ENCODE measurements around the gene CFAP221.
A peak's percentile ranks its signal among the peaks of the same experiment; 100 is the strongest.

The CFAP221 gene

DNA sequence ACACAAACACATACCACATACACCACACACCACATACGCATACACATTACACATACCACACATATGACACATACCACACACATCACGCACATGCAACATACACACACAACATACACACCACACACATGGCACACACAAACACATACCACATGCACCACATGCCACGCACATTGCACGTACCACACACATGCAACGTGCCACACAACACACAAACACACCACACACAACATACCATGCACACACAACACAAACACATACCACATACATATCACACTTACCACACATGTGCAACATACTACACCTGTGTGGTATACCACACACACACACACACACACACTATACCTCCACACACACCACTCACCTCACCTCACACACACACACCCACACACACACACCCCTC, 149.7 kb downstream of the CFAP221 start:
- DNase-seq (ENCODE audit: low spot score) (no peak), ATAC-seq (ENCODE audit: low read depth) (no peak)
- H3K4me3 ChIP-seq (ENCODE audit: severe bottlenecking): no peak overlapping the region
- H3K9me3 ChIP-seq (ENCODE audit: severe bottlenecking): no peaks in the 10 kb centered on the region
- TF ChIP-seq, protein P1, sequence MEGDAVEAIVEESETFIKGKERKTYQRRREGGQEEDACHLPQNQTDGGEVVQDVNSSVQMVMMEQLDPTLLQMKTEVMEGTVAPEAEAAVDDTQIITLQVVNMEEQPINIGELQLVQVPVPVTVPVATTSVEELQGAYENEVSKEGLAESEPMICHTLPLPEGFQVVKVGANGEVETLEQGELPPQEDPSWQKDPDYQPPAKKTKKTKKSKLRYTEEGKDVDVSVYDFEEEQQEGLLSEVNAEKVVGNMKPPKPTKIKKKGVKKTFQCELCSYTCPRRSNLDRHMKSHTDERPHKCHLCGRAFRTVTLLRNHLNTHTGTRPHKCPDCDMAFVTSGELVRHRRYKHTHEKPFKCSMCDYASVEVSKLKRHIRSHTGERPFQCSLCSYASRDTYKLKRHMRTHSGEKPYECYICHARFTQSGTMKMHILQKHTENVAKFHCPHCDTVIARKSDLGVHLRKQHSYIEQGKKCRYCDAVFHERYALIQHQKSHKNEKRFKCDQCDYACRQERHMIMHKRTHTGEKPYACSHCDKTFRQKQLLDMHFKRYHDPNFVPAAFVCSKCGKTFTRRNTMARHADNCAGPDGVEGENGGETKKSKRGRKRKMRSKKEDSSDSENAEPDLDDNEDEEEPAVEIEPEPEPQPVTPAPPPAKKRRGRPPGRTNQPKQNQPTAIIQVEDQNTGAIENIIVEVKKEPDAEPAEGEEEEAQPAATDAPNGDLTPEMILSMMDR (IDR thresholded peaks at IDR 0.05; ENCODE audit: poor library complexity, severe bottlenecking): no peak
- no peaks in the 10 kb centered on the region for H3K36me3 ChIP-seq (ENCODE audit: low read depth)
- no peaks in the 10 kb centered on the region for H3K4me1 ChIP-seq (ENCODE audit: insufficient read depth, poor library complexity, severe bottlenecking)
- H3K27me3 ChIP-seq (ENCODE audit: insufficient read depth, poor library complexity, severe bottlenecking): no peaks in the 10 kb centered on the region
- no peak overlapping the region for H3K27ac ChIP-seq (ENCODE audit: poor library complexity, severe bottlenecking)

DNA sequence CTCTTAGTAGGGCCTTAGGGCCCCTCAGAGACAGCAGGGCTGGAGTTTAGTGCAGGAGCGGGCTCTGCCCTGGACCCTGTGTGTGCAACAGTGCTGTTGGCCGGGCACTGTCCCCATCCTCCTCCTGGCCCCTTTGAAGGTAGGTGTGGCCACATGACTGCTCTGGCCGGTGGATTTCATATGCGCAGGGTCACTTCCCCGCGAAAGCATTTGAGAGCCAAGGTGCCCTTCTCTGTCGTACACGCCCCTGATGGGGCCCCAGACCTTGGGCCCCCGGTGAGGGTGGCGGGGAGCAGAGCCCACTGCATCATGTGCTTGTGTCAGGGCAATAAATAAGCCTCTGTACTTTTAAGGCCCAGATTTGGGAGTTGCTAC, 150.2 kb downstream of the CFAP221 start:
- Histone ChIP-seq H3K27ac (ENCODE audit: poor library complexity, severe bottlenecking) (no peak overlapping the region), H3K36me3 (ENCODE audit: low read depth) (no peaks in the 10 kb centered on the region), H3K27me3 (ENCODE audit: insufficient read depth, poor library complexity, severe bottlenecking) (no peaks in the 10 kb centered on the region), H3K4me3 (ENCODE audit: severe bottlenecking) (no peak overlapping the region), H3K9me3 (ENCODE audit: severe bottlenecking) (no peaks in the 10 kb centered on the region), H3K4me1 (ENCODE audit: insufficient read depth, poor library complexity, severe bottlenecking) (no peaks in the 10 kb centered on the region)
- ATAC-seq (ENCODE audit: low read depth) (no peak), DNase-seq (ENCODE audit: low spot score) (no peak)
- TF ChIP-seq, protein P1 (IDR thresholded peaks at IDR 0.05; ENCODE audit: poor library complexity, severe bottlenecking): no peak

DNA sequence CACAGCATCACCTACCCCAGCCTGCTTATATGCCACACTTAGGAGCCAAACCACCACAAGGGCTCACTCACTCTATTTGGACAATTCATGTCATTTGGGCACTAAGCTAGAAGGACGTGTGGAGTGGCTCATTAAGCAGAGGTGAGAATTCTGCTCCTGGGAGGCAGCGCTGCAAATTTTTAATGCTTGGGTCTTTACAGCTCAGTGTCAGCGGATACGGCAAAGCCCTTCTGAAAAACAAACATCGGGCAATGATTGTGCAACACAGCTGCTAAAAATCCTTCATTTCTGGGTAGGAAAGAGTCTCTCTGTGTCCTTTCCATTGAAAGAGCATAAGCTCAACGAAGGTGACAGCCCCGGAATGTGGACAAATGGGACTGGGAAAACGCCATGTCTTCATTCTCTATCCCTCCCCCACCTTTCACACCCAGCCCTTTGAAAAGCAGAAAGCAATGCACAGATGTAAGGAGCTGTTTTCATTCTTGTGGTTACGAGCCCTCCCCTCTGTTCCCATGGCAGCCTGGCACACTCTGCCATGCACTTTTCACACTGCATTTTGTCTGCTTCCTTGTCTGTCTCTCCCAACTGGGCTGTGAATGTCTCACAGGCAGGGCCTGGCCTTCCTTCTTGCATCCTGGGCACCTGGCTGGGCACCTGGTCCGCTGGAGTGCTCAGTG, 150.7 kb downstream of the CFAP221 start:
- Histone ChIP-seq H3K27ac (ENCODE audit: poor library complexity, severe bottlenecking) (no peak overlapping the region), H3K4me1 (ENCODE audit: insufficient read depth, poor library complexity, severe bottlenecking) (no peaks in the 10 kb centered on the region)

DNA sequence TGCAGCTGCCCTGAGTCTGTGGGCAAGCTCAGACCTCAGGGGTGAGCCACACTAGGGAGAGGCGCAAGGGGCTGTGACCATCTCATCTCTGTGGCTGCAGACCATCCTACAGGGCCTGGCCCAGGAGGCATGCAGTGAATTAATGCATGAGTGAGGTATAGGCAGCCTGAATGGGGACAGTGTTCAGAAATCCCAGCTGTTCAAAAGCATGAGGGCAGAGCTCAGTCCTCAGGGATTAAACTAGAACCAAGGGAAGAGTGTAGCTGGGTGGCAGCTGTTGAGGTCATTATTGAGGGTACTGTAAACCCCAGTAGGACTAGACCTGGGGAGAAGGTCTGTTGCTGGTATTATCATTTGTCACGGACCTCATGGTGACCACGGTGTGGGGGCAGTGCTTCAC, 151.8 kb downstream of the CFAP221 start:
- no peaks in the 10 kb centered on the region for H3K27me3 ChIP-seq (ENCODE audit: insufficient read depth, poor library complexity, severe bottlenecking)
- DNase-seq (ENCODE audit: low spot score) (no peak), ATAC-seq (ENCODE audit: low read depth) (no peak)
- no peaks in the 10 kb centered on the region for H3K36me3 ChIP-seq (ENCODE audit: low read depth)
- no peak overlapping the region for H3K4me3 ChIP-seq (ENCODE audit: severe bottlenecking)
- H3K9me3 ChIP-seq (ENCODE audit: severe bottlenecking): no peaks in the 10 kb centered on the region
- no peaks in the 10 kb centered on the region for H3K4me1 ChIP-seq (ENCODE audit: insufficient read depth, poor library complexity, severe bottlenecking)
- TF ChIP-seq, protein P1 (IDR thresholded peaks at IDR 0.05; ENCODE audit: poor library complexity, severe bottlenecking): no peak
- no peak overlapping the region for H3K27ac ChIP-seq (ENCODE audit: poor library complexity, severe bottlenecking)

More for the DNA sequence above, 150.7 kb downstream of the CFAP221 start:
- DNase-seq (ENCODE audit: low spot score) (no peak), ATAC-seq (ENCODE audit: low read depth) (peak; percentile 49; the same call in 1 of the 3 replicates)
- no peak overlapping the region for H3K4me3 ChIP-seq (ENCODE audit: severe bottlenecking)
- H3K36me3 ChIP-seq (ENCODE audit: low read depth): no peaks in the 10 kb centered on the region
- TF ChIP-seq, protein P1 (IDR thresholded peaks at IDR 0.05; ENCODE audit: poor library complexity, severe bottlenecking): no peak
- H3K9me3 ChIP-seq (ENCODE audit: severe bottlenecking): no peaks in the 10 kb centered on the region
- no peaks in the 10 kb centered on the region for H3K27me3 ChIP-seq (ENCODE audit: insufficient read depth, poor library complexity, severe bottlenecking)

DNA sequence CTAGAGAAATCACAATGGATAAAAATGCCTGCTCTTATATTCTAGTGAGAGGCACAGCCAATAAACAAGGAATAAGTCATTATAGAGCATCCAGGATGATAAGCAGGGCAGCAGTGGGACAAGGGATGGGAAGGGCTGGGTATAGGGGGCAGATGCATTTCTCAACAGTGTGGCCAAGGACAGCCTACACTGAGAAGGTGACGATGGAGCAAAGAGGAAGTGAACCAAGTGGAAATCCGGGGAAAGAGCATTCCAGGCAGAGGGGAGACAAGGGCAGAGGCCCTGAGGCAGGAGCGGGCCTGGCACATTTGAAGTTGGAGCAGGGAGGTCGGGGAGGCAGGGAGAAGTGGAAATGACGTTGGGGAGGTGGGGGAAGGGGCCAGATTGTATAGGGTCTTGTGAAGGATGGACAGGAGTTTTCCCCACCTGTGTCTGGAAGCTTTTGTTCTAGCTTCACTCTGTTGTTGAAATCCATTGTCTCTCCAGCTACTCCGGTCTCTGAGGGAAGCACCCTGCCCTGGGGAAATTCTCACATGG, 152.3 kb downstream of the CFAP221 start:
- TF ChIP-seq, protein P1 (IDR thresholded peaks at IDR 0.05; ENCODE audit: poor library complexity, severe bottlenecking): no peak
- Histone ChIP-seq H3K27ac (ENCODE audit: poor library complexity, severe bottlenecking) (no peak overlapping the region), H3K36me3 (ENCODE audit: low read depth) (no peaks in the 10 kb centered on the region), H3K9me3 (ENCODE audit: severe bottlenecking) (no peaks in the 10 kb centered on the region), H3K4me3 (ENCODE audit: severe bottlenecking) (no peak overlapping the region), H3K4me1 (ENCODE audit: insufficient read depth, poor library complexity, severe bottlenecking) (no peaks in the 10 kb centered on the region), H3K27me3 (ENCODE audit: insufficient read depth, poor library complexity, severe bottlenecking) (no peaks in the 10 kb centered on the region)
- no peak for ATAC-seq (ENCODE audit: low read depth)
- no peak for DNase-seq (ENCODE audit: low spot score)
